Measurements from ENCODE around the gene DHRSX.
"Not testable (repeated sequence)": the region's sequence is repeated elsewhere in the genome, so short reads cannot be mapped to it uniquely, and the experiment has no call there.

DHRSX gene

GRCh38 chrX:2345562-2345961 lies 155.2 kb downstream of the DHRSX start:
- DNase-seq: no peak

GRCh38 chrX:2343413-2343812 lies 157.4 kb downstream of the DHRSX start:
- no peak for DNase-seq

- DNase-seq: no peak
These were observed 157.9 kb downstream of the DHRSX start for GRCh38 chrX:2342874-2343273.

- DNase-seq: no peak
These were observed 158.5 kb downstream of the DHRSX start for GRCh38 chrX:2342281-2342688.

- DNase-seq: no peak
These were observed 159.8 kb downstream of the DHRSX start for GRCh38 chrX:2340991-2341390.

GRCh38 chrX:2336181-2336580 lies 164.6 kb downstream of the DHRSX start:
- DNase-seq: no peak

- DNase-seq: no peak
These were observed 166.5 kb downstream of the DHRSX start for GRCh38 chrX:2334237-2334636.

- DNase-seq: no peak
These were observed 168.5 kb downstream of the DHRSX start for GRCh38 chrX:2332252-2332651.

- no peak for DNase-seq
These were observed 169.9 kb downstream of the DHRSX start for GRCh38 chrX:2330910-2331309.

- no peak for DNase-seq
These were observed 170.3 kb downstream of the DHRSX start for GRCh38 chrX:2330487-2330886.

GRCh38 chrX:2327423-2327822 lies 173.4 kb downstream of the DHRSX start:
- no peak for DNase-seq

- no peak for DNase-seq
These were observed 175.5 kb downstream of the DHRSX start for GRCh38 chrX:2325076-2325784.

GRCh38 chrX:2324151-2324550 lies 176.6 kb downstream of the DHRSX start:
- DNase-seq: no peak

GRCh38 chrX:2321411-2321810 lies 179.4 kb downstream of the DHRSX start:
- DNase-seq: no peak

GRCh38 chrX:2320580-2321327 lies 180.0 kb downstream of the DHRSX start:
- DNase-seq: peak; percentile 64

- no peak for DNase-seq
These were observed 180.7 kb downstream of the DHRSX start for GRCh38 chrX:2320089-2320488.

- DNase-seq: no peak
These were observed 182.4 kb downstream of the DHRSX start for GRCh38 chrX:2318371-2318770.

GRCh38 chrX:2317527-2318055 lies 183.2 kb downstream of the DHRSX start:
- DNase-seq: no peak

- DNase-seq: no peak
These were observed 184.2 kb downstream of the DHRSX start for GRCh38 chrX:2316534-2316933.

- DNase-seq: no peak
These were observed 185.3 kb downstream of the DHRSX start for GRCh38 chrX:2315434-2315833.

- DNase-seq: no peak
These were observed 185.9 kb downstream of the DHRSX start for GRCh38 chrX:2314831-2315365.

GRCh38 chrX:2313864-2314640 lies 186.7 kb downstream of the DHRSX start:
- DNase-seq: no peak

GRCh38 chrX:2312061-2312591 lies 188.7 kb downstream of the DHRSX start:
- DNase-seq: not testable (repeated sequence)

Measured in islet precursor cell (in vitro differentiated cells).